HepG2 (cell line): ENCODE results near the gene C2orf81. TPM values are rescaled to one million over a fixed set of nuclear protein-coding genes. Genes with fewer than 3 reads are reported as not detected.

ENCODE experiments used
- CBX1 ChIP-seq: IDR thresholded peaks from one replicate; pipeline ENCODE4 v1.6.1; 2016; ENCODE audit warnings: antibody characterized with exemption, low read depth
- NCOA1 ChIP-seq: sonication (generic); formaldehyde crosslinking; IDR thresholded peaks from 2 replicates; pipeline ENCODE4 v1.9.0; 2021; ENCODE audit warnings: missing genetic modification reagents
- NKX3-1 ChIP-seq: sonication (generic); formaldehyde crosslinking; IDR thresholded peaks from 2 replicates; pipeline ENCODE4 v1.5.0; 2020; ENCODE audit warnings: missing genetic modification reagents
- PHF8 ChIP-seq: sonication (generic); formaldehyde crosslinking; IDR thresholded peaks from 2 replicates; pipeline ENCODE4 v1.5.0; 2020; ENCODE audit warnings: missing genetic modification reagents
- TARDBP ChIP-seq: sonication (generic); formaldehyde crosslinking; IDR thresholded peaks from 2 replicates; pipeline ENCODE4 v1.8.0; 2022; ENCODE audit warnings: mild to moderate bottlenecking, missing genetic modification reagents
- ZNF430 ChIP-seq: sonication (generic); formaldehyde crosslinking; IDR thresholded peaks from 2 replicates; pipeline ENCODE4 v1.9.0; 2021; ENCODE audit warnings: mild to moderate bottlenecking, missing genetic modification reagents
- ZNF776 ChIP-seq: sonication (generic); formaldehyde crosslinking; IDR thresholded peaks from 2 replicates; pipeline ENCODE4 v1.4.0; 2020; ENCODE audit warnings: mild to moderate bottlenecking, missing genetic modification reagents
- ZSCAN20 ChIP-seq: sonication (generic); formaldehyde crosslinking; IDR thresholded peaks from 2 replicates; pipeline ENCODE4 v1.4.0; 2020; ENCODE audit warnings: missing genetic modification reagents, mild to moderate bottlenecking, borderline replicate concordance
- polyA plus RNA-seq, 8 experiments: library from polyadenylated mRNA; depleted of rRNA in 3 of 8; stranded (reverse) in 7 of 8; unstranded in 1 of 8; fragments of >200 nt; fragmentation: Illumina TruSeq in 4 of 8; extraction: Trizol in 4 of 8; gene quantifications; 2 replicates each; pipeline versions ENCODE4 v1.2.1 to v1.2.3, GENCODE V29; 2011 to 2016; ENCODE audit warnings: low read depth in 4 of 8, missing spikeins in 1 of 8, mixed read lengths in 1 of 8; ENCODE audit not compliant: insufficient read depth in 1 of 8
- total RNA-seq, 5 experiments: library from RNA; depleted of rRNA; stranded (reverse); fragments of >200 nt; fragmentation: Illumina TruSeq; extraction: Trizol; gene quantifications; 2 replicates each; pipeline ENCODE4 v1.2.3, GENCODE V29; 2016; ENCODE audit warnings: low read depth in 1 of 5
- TF ChIP-seq, protein P1 (sequence below): sonication (generic); formaldehyde crosslinking; IDR thresholded peaks from 2 replicates; pipeline ENCODE4 v1.5.1; 2020; ENCODE audit warnings: missing genetic modification reagents, mild to moderate bottlenecking, borderline replicate concordance
- TF ChIP-seq, protein P2 (sequence below): sonication (generic); formaldehyde crosslinking; IDR thresholded peaks from 2 replicates; pipeline ENCODE4 v1.4.0; 2020; ENCODE audit warnings: missing genetic modification reagents
- TF ChIP-seq, protein P3 (sequence below): IDR thresholded peaks from 2 replicates; pipeline ENCODE4 v1.6.1; 2018; ENCODE audit warnings: missing genetic modification reagents, mild to moderate bottlenecking, missing compliant biosample characterization
- TF ChIP-seq, protein P4 (sequence below): IDR thresholded peaks from 2 replicates; pipeline ENCODE4 v1.6.1; 2016; ENCODE audit warnings: low read depth
- TF ChIP-seq, protein P5 (sequence below): sonication (generic); formaldehyde crosslinking; IDR thresholded peaks from 2 replicates; pipeline ENCODE4 v1.4.0; 2020; ENCODE audit warnings: missing genetic modification reagents

The C2orf81 gene
- total and polyA plus RNA-seq, 2 of the 13 experiments (the other 11 are each of a cell fraction or from before 2014, with no cell fraction given): 0.15 to 0.17 TPM

DNA sequence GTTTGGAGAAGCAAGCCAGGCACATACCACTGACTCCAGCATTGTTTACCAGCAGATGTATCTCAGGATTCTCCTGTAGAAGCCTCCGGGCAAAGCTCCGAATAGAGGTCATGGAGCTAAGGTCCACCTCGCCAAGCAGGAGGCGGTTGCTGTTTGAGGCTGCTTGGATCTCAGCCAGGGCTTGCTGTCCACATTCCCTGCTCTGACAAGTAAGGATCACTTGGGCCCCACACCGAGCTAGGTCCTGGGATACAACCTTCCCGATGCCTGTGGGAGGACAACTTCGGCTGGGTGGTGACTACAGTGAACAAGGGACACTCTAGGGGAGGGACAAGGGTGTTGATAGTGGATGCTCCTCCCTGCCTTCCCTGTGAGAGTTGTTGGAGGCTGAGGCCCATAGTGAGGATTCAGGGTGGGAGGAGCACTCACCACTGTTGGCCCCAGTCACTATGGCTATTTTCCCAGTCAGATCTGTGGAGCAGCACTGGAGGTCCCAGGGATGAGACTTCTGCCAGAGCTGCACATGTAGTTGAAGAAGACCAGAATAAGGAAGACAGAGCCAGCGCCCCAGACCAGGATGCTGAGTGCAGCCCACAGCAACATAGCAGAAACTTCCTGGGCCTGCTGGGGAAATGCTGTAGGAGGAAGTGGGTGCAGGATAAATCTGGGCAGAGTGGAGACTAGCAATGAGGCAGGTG, 8.3 kb downstream of the C2orf81 start (continued):
- TF ChIP-seq, protein P1, sequence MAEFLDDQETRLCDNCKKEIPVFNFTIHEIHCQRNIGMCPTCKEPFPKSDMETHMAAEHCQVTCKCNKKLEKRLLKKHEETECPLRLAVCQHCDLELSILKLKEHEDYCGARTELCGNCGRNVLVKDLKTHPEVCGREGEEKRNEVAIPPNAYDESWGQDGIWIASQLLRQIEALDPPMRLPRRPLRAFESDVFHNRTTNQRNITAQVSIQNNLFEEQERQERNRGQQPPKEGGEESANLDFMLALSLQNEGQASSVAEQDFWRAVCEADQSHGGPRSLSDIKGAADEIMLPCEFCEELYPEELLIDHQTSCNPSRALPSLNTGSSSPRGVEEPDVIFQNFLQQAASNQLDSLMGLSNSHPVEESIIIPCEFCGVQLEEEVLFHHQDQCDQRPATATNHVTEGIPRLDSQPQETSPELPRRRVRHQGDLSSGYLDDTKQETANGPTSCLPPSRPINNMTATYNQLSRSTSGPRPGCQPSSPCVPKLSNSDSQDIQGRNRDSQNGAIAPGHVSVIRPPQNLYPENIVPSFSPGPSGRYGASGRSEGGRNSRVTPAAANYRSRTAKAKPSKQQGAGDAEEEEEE (CRISPR knock-in tag): no peak
- TF ChIP-seq NCOA1 (CRISPR knock-in tag): no peak
- TF ChIP-seq CBX1: no peak
- TF ChIP-seq TARDBP (CRISPR knock-in tag): no peak
- peak; percentile 72; the same call in 1 of the 2 replicates for TF ChIP-seq ZNF430 (CRISPR knock-in tag)
- TF ChIP-seq NKX3-1: no peak
- TF ChIP-seq, protein P2, sequence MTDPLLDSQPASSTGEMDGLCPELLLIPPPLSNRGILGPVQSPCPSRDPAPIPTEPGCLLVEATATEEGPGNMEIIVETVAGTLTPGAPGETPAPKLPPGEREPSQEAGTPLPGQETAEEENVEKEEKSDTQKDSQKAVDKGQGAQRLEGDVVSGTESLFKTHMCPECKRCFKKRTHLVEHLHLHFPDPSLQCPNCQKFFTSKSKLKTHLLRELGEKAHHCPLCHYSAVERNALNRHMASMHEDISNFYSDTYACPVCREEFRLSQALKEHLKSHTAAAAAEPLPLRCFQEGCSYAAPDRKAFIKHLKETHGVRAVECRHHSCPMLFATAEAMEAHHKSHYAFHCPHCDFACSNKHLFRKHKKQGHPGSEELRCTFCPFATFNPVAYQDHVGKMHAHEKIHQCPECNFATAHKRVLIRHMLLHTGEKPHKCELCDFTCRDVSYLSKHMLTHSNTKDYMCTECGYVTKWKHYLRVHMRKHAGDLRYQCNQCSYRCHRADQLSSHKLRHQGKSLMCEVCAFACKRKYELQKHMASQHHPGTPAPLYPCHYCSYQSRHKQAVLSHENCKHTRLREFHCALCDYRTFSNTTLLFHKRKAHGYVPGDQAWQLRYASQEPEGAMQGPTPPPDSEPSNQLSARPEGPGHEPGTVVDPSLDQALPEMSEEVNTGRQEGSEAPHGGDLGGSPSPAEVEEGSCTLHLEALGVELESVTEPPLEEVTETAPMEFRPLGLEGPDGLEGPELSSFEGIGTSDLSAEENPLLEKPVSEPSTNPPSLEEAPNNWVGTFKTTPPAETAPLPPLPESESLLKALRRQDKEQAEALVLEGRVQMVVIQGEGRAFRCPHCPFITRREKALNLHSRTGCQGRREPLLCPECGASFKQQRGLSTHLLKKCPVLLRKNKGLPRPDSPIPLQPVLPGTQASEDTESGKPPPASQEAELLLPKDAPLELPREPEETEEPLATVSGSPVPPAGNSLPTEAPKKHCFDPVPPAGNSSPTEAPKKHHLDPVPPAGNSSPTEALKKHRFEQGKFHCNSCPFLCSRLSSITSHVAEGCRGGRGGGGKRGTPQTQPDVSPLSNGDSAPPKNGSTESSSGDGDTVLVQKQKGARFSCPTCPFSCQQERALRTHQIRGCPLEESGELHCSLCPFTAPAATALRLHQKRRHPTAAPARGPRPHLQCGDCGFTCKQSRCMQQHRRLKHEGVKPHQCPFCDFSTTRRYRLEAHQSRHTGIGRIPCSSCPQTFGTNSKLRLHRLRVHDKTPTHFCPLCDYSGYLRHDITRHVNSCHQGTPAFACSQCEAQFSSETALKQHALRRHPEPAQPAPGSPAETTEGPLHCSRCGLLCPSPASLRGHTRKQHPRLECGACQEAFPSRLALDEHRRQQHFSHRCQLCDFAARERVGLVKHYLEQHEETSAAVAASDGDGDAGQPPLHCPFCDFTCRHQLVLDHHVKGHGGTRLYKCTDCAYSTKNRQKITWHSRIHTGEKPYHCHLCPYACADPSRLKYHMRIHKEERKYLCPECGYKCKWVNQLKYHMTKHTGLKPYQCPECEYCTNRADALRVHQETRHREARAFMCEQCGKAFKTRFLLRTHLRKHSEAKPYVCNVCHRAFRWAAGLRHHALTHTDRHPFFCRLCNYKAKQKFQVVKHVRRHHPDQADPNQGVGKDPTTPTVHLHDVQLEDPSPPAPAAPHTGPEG (CRISPR knock-in tag): no peak
- no peak for TF ChIP-seq ZSCAN20
- TF ChIP-seq, protein P3, sequence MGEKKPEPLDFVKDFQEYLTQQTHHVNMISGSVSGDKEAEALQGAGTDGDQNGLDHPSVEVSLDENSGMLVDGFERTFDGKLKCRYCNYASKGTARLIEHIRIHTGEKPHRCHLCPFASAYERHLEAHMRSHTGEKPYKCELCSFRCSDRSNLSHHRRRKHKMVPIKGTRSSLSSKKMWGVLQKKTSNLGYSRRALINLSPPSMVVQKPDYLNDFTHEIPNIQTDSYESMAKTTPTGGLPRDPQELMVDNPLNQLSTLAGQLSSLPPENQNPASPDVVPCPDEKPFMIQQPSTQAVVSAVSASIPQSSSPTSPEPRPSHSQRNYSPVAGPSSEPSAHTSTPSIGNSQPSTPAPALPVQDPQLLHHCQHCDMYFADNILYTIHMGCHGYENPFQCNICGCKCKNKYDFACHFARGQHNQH (CRISPR knock-in tag): no peak; the same call in 1 of the 2 replicates
- TF ChIP-seq PHF8 (CRISPR knock-in tag): no peak
- no peak for TF ChIP-seq ZNF776 (CRISPR knock-in tag)
- TF ChIP-seq, protein P4, sequence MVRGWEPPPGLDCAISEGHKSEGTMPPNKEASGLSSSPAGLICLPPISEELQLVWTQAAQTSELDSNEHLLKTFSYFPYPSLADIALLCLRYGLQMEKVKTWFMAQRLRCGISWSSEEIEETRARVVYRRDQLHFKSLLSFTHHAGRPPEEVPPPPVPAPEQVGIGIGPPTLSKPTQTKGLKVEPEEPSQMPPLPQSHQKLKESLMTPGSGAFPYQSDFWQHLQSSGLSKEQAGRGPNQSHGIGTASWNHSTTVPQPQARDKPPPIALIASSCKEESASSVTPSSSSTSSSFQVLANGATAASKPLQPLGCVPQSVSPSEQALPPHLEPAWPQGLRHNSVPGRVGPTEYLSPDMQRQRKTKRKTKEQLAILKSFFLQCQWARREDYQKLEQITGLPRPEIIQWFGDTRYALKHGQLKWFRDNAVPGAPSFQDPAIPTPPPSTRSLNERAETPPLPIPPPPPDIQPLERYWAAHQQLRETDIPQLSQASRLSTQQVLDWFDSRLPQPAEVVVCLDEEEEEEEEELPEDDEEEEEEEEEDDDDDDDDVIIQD: no peak
- TF ChIP-seq, protein P5, sequence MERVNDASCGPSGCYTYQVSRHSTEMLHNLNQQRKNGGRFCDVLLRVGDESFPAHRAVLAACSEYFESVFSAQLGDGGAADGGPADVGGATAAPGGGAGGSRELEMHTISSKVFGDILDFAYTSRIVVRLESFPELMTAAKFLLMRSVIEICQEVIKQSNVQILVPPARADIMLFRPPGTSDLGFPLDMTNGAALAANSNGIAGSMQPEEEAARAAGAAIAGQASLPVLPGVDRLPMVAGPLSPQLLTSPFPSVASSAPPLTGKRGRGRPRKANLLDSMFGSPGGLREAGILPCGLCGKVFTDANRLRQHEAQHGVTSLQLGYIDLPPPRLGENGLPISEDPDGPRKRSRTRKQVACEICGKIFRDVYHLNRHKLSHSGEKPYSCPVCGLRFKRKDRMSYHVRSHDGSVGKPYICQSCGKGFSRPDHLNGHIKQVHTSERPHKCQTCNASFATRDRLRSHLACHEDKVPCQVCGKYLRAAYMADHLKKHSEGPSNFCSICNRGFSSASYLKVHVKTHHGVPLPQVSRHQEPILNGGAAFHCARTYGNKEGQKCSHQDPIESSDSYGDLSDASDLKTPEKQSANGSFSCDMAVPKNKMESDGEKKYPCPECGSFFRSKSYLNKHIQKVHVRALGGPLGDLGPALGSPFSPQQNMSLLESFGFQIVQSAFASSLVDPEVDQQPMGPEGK (CRISPR knock-in tag): no peak
